Epithelial cell of esophagus (primary cell): ENCODE measurements around the gene RXRA.
A peak's percentile ranks its signal among the peaks of the same experiment; 100 is the strongest.

Source experiments
- DNase-seq: peaks from one replicate; pipeline ENCODE4 v3.0.0; 2010; ENCODE audit warnings: low read depth
- H3K4me3 ChIP-seq: 2 replicates; pipeline ENCODE4 v1.5.1; 2011; ENCODE audit warnings: mild to moderate bottlenecking, low read length, control low read depth
- TF ChIP-seq, protein P1 (sequence below): IDR thresholded peaks from 2 replicates; pipeline ENCODE4 v1.5.1; 2011; ENCODE audit warnings: low read depth, mild to moderate bottlenecking, low read length, control low read depth, inconsistent platforms; ENCODE audit not compliant: insufficient read depth; ENCODE audit errors: missing control alignments

RXRA gene

DNA sequence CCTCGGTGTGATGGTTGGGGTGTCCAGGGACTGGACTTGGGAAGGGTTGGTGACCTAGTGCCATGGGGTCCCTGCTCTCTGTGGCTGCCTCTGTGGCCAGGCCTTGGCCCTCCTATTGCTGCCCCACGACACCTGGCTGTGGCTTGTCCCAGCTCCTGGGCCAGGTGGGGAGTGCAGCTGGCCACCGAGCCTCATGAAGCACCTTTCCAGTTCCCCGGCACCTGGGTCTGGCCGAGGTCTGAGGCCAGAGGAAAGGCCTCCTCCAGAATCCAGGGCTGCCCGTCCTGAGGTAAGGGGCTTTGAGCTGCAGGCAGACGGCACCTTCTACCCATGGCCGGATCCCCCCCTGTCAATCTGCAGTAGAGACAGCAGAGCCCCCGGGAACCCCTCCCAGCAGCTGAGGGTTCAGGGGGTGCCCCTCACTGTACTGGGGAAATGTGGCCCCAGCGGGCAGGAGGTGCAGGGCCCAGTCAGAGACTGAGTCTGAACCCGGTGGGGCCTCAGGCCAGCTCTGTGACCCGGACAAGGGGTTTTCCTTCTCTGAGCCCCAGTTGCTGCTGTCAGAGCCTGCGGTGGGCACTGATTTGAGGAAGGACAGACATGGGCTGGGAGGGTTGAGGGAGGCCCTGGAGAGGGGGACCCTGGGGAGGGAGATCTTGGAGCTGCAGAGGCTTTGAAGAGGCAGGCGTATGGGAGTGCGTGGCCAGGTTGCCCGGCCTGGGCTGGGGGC is 54.5 kb downstream of the RXRA start:
- TF ChIP-seq, protein P1, sequence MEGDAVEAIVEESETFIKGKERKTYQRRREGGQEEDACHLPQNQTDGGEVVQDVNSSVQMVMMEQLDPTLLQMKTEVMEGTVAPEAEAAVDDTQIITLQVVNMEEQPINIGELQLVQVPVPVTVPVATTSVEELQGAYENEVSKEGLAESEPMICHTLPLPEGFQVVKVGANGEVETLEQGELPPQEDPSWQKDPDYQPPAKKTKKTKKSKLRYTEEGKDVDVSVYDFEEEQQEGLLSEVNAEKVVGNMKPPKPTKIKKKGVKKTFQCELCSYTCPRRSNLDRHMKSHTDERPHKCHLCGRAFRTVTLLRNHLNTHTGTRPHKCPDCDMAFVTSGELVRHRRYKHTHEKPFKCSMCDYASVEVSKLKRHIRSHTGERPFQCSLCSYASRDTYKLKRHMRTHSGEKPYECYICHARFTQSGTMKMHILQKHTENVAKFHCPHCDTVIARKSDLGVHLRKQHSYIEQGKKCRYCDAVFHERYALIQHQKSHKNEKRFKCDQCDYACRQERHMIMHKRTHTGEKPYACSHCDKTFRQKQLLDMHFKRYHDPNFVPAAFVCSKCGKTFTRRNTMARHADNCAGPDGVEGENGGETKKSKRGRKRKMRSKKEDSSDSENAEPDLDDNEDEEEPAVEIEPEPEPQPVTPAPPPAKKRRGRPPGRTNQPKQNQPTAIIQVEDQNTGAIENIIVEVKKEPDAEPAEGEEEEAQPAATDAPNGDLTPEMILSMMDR: no peak
- DNase-seq: no peak
- H3K4me3 ChIP-seq: no peak overlapping the region

DNA sequence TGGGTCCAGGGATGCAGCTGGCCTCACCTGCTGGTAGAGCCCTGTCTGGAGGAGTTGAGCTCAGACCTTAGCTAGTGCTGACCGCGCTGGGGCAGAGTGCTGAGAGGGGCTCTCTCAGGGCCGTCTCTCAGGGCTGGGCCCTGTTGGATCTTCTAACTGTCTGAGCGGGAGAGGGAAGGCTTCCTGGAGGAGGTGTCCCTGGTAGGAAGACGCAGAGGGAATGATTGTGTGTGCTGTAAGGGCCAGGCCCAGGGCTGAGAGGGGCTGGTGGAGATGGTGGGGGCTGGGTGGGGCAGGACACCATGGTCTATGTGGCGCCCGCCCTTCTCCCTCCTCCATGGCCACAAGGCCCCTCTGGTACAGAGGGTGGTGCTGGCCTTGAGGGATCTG is 55.0 kb downstream of the RXRA start:
- no peak for DNase-seq
- no peak overlapping the region for H3K4me3 ChIP-seq
- TF ChIP-seq, protein P1: no peak

DNA sequence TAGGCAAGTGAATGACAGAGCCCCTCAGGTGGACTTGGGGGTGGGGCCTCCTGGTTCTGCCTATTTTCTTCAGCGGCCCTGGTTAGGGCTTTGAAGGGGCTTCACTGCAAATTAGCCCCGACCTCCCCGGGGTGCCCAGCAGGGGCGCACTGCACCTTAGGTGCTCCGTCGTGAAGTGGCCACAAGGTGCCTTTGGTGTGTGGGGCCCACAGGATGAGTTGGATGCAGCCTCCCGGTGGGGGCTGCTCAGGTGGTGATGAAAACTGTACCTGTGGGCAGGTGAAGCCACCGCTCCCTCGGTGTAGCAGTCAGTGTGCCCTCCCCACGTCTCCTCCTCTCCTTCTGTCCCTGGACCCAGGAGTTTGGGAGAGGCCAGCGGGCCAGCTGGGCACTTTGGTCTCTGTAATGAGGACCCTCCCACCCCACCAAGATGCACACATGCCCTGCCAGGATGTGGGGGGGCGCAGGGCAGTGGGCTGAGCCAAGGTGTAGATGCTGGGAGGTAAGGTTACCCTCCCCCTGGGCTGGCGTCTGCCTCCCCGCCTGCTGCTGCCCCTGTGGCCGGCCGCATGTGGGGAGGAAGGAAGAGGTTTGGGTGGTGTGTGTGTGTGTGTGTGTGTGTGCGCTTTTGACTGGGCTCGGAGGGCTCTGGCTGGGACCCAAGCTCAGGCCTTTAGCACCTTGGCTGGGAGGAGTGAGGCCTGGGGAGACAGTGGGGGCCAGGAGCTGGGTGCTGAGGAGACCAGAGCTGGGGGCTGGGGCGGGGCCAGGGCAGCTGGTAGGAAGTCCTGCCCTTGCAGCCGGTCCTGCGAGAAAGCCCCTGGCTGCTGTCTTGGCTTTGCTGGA is 55.6 kb downstream of the RXRA start:
- DNase-seq: no peak
- TF ChIP-seq, protein P1: peak; percentile 16

GRCh38 chr9:134382733-134383132 is 56.5 kb downstream of the RXRA start:
- no peak for DNase-seq
- H3K4me3 ChIP-seq: no peak overlapping the region
- TF ChIP-seq, protein P1: no peak

More for the DNA sequence above, 55.6 kb downstream of the RXRA start:
- no peak overlapping the region for H3K4me3 ChIP-seq

- H3K4me3 ChIP-seq: no peak overlapping the region
- TF ChIP-seq, protein P1: no peak
- DNase-seq: no peak
These were observed 56.9 kb downstream of the RXRA start for GRCh38 chr9:134383148-134383547.

DNA sequence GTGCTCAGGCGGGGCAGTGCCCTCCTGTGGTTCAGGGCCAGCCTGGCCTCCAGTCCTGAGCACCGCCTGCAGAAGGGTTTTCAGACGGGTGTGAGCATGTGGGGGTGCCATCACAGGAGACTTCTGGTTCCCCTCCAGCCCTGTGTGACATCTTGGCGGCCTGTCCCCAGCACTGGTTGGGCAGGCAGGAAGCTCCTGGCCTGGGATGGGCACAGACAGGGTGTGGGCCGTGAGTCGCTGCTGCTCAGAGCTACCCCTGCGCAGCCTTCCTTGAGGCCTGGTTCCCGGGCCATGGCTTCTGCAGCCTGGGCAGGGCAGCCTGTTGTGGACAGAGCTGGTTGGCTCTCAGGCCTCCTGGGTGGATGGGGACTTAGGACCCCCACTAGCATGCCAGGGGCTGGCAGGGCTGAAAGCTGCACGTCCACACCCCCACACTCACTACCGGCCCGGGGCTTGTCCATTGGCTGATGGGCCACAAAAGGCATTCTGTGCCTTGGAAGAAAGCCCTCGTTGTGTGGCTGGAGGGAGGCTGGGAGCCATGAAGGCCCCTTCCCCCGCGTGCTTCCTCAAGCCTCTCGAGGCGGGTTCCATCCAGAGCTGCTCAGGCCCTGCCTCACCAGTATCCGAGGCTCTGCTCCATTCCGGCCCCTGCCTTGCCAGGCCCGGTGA is 58.7 kb downstream of the RXRA start:
- TF ChIP-seq, protein P1: no peak
- H3K4me3 ChIP-seq: no peak overlapping the region
- peak; percentile 37 for DNase-seq
